ENCODE data around the gene CT45A1.
"Not testable (repeated sequence)": the region's sequence is repeated elsewhere in the genome, so short reads cannot be mapped to it uniquely, and the experiment has no call there.

Gene CT45A1, protein sequence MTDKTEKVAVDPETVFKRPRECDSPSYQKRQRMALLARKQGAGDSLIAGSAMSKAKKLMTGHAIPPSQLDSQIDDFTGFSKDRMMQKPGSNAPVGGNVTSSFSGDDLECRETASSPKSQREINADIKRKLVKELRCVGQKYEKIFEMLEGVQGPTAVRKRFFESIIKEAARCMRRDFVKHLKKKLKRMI

GRCh38 chrX:135713183-135713689 is at the start of gene CT45A1:
Gene CT45A1 (plus strand): TSS chrX:135713639. CDS start chrX:135718941, 5,302 bp downstream.
- not testable (repeated sequence) for DNase-seq

DNA sequence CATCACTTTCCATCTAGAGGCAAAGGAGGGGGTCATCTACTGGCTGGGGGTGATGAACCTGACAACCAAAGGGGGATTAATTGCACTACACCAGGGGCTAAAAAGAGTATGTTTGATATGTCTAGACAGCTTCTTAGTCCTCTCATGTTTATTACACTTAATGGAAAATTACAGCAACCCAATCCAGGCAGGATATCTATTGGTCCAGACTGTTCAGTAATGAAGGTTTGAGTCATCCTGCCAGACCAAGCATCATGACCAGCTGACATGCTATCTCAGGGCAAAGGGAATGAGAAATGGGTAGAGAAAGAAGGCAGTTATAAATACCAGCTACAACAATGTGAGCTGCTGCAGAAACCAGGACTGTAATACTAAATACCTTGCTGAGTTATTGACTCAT is 40.5 kb upstream of the CT45A1 start:
- DNase-seq: not testable (repeated sequence)

- DNase-seq: no peak
Measured at GRCh38 chrX:135688137-135688536, 25.3 kb upstream of the CT45A1 start.

- no peak for DNase-seq
Measured at GRCh38 chrX:135695471-135695870, 18.0 kb upstream of the CT45A1 start.

DNA sequence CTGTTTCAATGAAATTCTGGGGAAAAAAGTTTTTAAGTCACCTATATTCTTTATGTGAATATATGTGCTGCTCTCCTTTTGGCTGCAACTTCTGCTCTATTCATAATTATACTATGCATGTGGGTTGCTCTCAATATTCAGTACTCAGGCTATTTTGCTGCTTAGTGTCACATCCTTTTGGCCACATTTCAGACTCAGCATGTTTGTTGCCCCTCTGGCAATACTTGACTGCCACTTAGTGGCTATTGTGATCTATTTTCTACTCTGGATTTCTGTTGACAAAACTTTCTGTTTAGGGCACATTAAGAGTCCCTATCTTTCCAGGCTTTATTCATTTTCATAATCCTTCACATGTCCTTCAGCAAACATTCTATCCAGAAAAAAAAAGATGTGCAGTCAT is 15.8 kb upstream of the CT45A1 start:
- DNase-seq: no peak

- DNase-seq: no peak
Measured at GRCh38 chrX:135698924-135699323, 14.5 kb upstream of the CT45A1 start.

DNA sequence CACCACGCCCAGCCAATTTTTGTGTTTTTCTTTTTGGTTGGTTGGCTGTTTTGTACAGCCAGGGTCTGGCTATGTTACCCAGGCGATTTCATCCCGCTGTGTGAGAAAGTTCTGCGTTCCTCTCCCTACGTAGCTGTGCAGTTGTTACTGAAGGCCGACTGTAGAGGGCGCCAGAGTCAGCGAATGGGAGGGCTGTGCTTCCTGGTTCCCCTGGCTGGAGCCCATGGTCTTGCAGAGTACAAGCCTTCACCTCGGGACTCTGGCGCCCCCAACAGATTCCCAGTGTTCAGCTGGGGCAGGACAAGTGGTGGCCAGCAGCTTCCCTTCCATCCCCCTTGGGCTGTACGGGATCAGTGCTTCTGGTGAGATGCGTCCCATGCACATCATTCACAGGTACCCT is 5.6 kb upstream of the CT45A1 start:
- peak; percentile 37 for DNase-seq

GRCh38 chrX:135713795-135714194 is 356 bp downstream of the CT45A1 start:
- no peak for DNase-seq

GRCh38 chrX:135734666-135735065 is 21.2 kb downstream of the CT45A1 start:
- DNase-seq: not testable (repeated sequence)

DNA sequence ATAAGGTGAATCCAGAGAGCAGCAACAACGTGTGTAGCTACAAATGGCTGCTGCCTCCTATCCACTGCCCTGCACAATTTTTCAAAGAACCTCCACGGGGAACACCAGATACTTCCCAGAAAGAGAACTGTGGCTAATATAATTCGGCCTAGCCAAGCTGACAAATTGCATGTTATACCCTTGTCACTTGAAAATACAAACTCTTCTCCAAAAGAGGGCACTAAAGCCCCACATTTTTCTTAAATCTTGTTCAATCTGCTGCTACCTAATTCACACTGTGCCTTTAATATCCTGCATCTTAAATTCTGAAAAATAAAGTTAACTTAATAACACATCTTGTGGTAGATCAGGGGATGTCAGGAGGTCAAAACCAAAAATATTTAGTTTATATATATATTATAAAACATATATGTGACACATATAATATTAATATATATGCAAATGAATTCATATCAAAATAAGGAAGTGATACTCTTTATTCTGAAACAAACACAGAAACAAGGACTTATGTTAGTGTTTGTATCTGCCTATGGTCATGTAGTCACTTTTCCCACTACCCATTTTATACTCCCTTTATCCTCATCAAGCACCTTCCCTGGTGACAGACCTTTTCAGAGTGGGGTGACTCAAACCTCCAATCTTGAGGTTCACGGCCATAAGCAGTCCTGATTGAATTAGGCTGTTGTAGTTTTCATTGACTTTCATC is 24.1 kb downstream of the CT45A1 start:
- no peak for DNase-seq

DNA sequence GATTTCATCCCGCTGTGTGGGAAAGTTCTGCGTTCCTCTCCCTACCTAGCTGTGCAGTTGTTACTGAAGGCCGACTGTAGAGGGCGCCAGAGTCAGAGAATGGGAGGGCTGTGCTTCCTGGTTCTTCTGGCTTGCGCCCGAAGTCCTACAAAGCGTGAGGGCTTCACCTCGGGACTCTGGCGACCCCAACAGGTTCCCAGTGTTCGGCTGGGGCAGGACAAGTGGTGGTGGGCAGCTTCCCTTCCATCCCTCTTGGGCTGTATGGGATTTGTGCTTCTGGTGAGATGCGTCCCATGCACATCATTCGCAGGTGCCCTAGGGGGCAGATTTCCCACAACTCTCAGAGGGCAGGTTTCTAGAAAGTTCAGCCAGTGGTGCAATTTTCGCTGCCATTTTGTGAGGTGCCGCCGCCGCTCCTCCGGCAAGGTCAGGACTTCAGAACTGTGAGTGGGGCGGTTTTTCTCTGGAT is 27.3 kb downstream of the CT45A1 start:
- no peak for DNase-seq

DNA sequence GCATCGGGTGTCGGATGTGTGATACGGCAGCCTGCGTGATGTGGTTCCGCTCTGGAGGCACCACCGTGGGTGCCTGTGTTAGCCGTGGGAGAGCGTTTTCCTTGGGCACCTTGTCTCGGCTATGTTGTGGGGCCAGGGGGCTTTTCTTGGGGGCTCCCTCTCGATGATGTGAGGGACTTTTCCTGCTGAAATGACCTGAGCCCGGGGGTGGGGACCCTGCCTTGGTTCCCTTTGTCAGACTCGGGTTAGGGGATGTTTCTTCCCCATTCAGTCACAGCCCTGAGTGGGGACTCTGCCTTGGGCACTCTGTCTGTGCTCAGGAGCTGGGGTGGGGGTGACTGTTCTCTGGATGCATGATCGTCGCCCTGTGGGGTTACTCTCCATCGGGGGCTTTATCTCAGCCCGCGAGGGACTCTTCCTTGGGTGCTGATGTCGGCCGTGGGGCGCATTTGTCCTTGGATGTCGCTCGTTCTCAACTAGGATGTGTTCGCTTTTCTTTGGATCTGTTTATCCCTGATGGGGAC is 27.8 kb downstream of the CT45A1 start:
- no peak for DNase-seq

DNA sequence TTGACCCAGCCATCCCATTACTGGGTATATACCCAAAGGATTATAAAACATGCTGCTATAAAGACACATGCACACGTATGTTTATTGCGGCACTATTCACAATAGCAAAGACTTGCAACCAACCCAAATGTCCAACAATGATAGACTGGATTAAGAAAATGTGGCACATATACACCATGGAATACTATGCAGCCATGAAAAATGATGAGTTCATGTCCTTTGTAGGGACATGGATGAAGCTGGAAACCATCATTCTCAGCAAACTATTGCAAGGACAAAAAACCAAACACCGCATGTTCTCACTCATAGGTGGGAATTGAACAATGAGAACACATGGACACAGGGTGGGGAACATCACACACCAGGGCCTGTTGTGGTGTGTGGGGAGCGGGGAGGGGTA is 31.3 kb downstream of the CT45A1 start:
- not testable (repeated sequence) for DNase-seq

DNA sequence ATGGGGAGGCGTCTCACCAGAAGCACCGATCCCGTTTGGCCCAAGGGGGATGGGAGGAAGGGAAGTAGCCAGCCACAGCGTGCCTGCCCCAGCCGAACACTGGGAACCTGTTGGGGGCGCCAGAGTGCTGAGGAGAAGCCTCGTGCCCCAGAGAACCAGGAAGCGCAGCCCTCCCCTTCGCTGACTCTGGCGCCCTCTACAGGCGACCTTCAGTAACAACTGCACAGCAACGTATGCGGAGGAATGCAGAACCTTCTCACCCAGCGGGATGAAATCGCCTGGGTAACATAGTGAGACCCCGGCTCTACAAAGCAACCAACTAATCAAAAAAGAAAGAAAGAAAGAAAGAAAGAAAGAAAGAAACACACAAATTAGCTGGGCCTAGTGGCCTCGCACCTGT is 54.7 kb downstream of the CT45A1 start, which contains the start of gene CT45A3:
TSS of gene CT45A3 (minus strand) at position 101 of the 400 bp plus-strand sequence. CDS start 3,747 bp downstream, outside the sequence.
- not testable (repeated sequence) for DNase-seq
